ENCODE results near the gene ENTREP1. TPM values are rescaled to one million over a fixed set of nuclear protein-coding genes. Genes with fewer than 3 reads are reported as not detected.
"Not testable (repeated sequence)": the region's sequence is repeated elsewhere in the genome, so short reads cannot be mapped to it uniquely, and the experiment has no call there.

ENTREP1 gene, protein sequence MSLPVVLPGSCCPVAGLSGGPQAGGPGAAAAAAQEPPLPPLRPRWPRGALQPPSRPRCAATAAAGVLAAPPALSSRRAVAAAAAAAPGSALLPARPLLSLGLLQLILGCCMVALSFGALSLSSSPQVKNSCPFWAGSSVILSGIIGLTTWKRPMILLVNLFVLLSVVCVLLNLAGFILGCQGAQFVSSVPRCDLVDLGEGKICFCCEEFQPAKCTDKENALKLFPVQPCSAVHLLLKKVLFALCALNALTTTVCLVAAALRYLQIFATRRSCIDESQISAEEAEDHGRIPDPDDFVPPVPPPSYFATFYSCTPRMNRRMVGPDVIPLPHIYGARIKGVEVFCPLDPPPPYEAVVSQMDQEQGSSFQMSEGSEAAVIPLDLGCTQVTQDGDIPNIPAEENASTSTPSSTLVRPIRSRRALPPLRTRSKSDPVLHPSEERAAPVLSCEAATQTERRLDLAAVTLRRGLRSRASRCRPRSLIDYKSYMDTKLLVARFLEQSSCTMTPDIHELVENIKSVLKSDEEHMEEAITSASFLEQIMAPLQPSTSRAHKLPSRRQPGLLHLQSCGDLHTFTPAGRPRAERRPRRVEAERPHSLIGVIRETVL
- total RNA-seq, result not detected

GRCh38 chr9:69324549-69325401 lies at the start of gene ENTREP1:
ENTREP1 (plus strand) TSS chr9:69325215; CDS start chr9:69325310, 95 bp downstream.
- no peak for DNase-seq

- no peak for DNase-seq
These were observed 48.2 kb upstream of the ENTREP1 start for GRCh38 chr9:69276775-69277174.

DNA sequence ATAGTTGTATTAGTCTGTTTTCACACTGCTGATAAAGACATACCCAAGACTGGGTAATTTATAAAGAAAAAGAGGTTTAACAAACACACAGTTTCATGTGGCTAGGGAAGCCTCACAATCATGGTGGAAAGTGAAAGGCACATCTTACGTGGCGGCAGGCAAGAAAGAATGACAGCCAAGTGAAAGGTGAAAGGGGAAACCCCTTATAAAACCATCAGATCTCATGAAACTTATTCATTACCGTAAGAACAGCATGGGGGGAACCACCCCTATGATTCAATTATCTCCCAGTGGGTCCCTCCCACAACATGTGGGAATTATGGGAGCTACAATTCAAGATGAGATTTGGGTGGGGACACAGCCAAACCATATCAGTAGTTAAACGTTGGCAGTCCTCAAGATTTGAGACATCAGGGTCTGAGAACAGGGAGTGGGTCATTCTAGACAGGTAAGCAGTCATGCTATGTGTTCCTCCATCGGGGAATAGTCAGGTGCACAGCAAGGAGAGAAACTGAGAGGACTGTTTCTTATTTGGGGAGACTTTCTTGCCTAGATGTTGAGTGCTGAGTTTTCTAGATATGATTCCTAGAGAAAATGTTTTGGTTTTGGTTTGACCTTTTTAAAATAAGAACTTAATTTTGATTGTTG lies 45.8 kb upstream of the ENTREP1 start:
- DNase-seq, result no peak

- no peak for DNase-seq
These were observed 45.3 kb upstream of the ENTREP1 start for GRCh38 chr9:69279733-69280132.

- DNase-seq, result no peak
These were observed 42.0 kb upstream of the ENTREP1 start for GRCh38 chr9:69283003-69283402.

- no peak for DNase-seq
These were observed 32.9 kb upstream of the ENTREP1 start for GRCh38 chr9:69292078-69292477.

DNA sequence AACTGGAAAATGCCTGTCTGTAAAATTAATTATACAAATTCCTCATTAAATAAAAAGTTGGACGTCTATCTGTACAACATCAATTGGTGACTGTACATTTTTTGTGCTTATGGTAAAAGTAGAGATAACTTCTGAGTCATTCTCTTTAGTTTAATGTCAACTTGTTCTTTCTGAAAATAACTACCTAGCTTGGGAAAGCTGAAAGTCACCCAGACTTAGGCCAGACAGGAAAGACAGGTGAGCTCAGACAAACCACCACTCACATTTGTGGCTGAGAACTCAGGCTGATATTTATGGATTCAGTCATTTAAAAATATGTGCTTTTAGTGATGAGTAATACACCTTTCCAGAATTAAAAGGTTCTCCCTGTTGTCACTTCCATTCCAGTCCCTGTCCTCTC lies 31.9 kb upstream of the ENTREP1 start:
- no peak for DNase-seq

GRCh38 chr9:69295872-69296552 lies 29.0 kb upstream of the ENTREP1 start:
- DNase-seq, result no peak

DNA sequence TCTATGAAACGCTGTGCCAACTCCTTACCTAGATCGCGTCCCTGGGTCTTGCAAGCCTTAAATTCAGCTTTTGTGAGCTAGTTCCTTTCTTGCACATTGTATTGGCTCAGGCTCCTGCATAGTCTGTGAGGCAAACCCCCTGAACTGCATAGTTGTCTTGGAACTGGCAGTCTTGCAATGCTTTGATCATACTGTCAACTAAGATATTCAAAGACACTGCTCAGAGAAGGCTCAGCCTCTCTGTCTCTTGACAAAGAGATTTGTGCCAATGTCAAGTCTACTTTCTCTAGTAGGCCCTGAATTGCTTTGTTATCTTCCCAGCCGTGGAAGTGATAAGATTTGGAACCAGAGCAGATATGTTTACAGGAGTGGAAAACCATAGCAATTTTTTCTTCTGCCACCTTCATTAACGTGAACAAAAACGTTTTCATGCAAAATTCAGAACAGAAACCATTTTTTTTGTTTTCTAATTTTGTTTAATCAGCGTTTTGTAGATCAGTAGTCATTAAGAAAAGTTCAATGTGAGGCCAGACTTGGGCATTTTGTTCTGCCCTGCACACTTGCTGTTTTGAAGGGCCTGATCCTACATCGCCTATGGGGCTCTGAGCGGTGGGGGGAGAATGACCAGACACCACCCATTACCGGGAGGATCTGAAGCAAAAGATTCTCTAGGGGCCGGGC lies 27.6 kb upstream of the ENTREP1 start:
- DNase-seq, result no peak

- DNase-seq, result no peak
These were observed 25.7 kb upstream of the ENTREP1 start for GRCh38 chr9:69299315-69299714.

- DNase-seq, result no peak
These were observed 25.2 kb upstream of the ENTREP1 start for GRCh38 chr9:69299826-69300225.

DNA sequence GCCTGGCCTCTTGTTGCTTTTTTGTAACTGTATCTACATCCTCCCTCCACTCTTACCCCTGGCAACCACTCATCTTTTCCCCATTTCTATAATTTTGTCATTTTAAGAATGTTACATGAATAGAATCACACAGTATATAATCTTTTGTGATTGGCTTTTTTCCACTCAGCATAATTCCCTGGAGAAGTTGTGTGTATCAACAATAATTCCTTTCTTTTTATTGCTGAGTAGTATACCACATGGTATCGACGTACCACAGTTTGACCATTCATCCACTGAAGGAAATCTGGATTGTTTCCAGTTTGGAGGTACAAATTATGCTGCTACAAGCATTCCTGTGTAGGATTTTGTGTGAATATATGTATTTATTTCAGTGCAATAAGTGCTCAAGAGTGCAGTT lies 21.7 kb upstream of the ENTREP1 start:
- DNase-seq, result no peak

DNA sequence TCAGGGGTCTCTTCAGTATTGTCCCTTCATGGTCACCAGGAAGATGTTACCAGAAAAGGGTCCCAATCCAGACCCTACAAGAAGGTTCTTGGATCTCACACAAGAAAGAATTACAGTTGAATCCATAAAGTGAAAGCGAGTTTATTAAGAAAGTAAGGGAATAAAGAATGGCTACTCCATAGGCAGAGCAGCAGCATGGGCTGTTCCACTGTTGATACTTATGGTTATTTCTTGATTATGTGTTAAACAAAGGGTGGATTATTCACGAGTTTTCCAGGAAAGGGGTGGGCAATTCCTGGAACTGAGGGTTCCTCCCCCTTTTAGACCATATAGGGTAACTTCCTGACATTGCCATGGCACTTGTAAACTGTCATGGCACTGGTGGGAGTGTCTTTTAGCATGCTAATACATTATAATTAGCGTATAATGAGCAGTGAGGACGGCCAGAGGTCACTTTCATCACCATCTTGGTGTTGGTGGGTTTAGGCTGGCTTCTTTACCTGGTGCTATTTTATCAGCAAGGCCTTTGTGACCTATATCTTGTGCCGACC lies 18.0 kb upstream of the ENTREP1 start:
- not testable (repeated sequence) for DNase-seq

- DNase-seq, result no peak
These were observed 17.4 kb upstream of the ENTREP1 start for GRCh38 chr9:69307446-69308205.

- DNase-seq, result no peak
These were observed 16.6 kb upstream of the ENTREP1 start for GRCh38 chr9:69308206-69308931.

DNA sequence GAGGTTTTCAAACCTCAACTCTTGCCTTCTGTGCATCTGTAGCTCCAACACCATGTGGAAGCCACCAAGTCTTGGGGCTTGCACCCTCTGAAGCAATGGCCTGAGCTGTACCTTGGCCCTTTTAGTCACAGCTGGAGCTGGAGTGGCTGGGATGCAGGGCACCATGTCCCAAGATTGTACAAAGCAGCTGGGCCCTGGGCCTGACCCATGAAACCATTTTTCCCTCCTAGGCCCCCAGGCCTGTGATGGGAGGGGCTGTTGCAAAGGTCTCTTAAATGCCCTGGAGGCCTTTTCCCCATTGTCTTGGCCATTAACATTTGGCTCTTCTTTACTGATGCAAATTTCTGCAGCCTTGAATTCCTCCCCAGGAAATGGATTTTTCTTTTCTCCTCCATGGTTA lies 11.8 kb upstream of the ENTREP1 start:
- no peak for DNase-seq

DNA sequence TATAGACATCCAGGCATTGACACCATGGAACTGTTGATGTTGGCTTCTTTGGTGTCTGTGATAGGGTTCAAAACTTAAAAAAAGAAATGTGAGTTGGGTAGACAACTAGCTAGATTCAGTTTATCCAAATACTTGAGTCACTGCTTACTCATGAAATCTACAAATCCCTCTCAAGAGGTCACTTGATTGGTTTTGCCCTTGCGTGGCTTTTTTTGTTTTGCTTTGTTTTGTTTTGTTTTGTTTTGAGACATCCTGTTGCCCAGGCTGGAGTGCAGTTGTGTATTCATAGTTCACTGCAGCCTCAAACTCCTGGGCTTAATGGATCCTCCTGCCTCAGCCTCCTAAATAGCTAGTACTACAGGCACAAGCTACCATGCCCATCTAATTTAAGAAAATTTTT lies 10.5 kb upstream of the ENTREP1 start:
- no peak for DNase-seq

- no peak for DNase-seq
These were observed 7.9 kb upstream of the ENTREP1 start for GRCh38 chr9:69317081-69317480.

DNA sequence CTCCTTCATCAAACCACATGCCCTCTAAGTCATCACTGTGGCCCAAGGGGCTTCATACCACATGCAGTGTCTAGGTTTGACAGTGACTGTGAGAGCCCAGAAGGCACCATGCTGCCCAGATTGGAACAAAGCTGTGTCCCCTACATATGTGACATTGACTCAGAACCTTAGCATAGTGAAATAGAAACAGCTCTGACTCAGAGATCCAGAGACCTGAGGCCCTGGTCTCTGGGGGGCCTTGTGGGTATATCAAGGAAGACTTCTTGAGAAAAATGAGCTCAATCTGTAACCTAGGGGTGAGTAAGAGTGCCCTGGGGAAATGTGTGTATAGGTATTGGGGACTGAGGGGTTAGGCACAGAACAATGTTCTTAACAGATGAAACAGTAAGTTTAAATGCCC lies 7.1 kb upstream of the ENTREP1 start:
- DNase-seq, result no peak
